Measurements from ENCODE around the gene CPNE7. TPM values are rescaled to one million over a fixed set of nuclear protein-coding genes. Genes with fewer than 3 reads are reported as not detected.

CPNE7 gene
- total and polyA plus RNA-seq, 2 donors (not counting 1 experiment from before 2014, with no cell fraction given) = 0.51 to 0.76 TPM

DNA sequence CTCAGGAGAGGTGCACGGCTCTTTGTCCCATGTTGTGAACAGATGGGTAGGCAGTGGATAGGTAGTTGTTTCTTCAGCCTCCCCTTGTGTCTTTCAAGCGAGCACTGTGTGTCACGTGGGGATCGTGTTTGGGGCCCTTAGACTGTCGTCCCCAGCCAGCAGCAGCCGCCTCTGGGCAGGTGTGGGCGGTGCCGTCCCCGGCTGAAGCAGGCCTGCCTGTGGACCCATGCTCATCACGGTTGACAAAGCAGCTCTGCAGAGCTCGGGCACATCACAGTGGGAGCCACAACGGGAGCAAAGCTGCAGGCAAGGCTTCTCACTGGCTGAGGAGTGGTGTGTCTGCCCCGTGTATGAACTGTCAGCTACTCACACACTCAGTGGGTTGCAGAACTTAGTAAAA, 19.8 kb upstream of the CPNE7 start:
- H3K36me3 ChIP-seq (replicated peaks in 1 of 2; ENCODE audit: control extremely low read depth in 1 of 2, control insufficient read depth in 1 of 2, extremely low read depth in 1 of 2, insufficient read depth in 2 of 2, low read length in 1 of 2) = peaks cover 0 to 22% of the 10 kb centered on the region in 2 experiments
- no peak overlapping the region for H3K4me2 ChIP-seq (replicated peaks; ENCODE audit: low read depth, low read length, poor library complexity, severe bottlenecking)
- Mint-ChIP-seq H3K27me3 (no peaks in the 10 kb centered on the region), H3K27ac (no peak overlapping the region), H3K4me1 (peaks cover 6% of the 10 kb centered on the region), H3K9me3 (ENCODE audit: insufficient read depth) (no peaks in the 10 kb centered on the region), H3K4me3 (no peak overlapping the region)
- H3K4me3 ChIP-seq (ENCODE audit: control extremely low read depth in 1 of 5, extremely low read depth in 1 of 5, insufficient read depth in 1 of 5, low read depth in 2 of 5, low read length in 4 of 5) = no peak overlapping the region
- H3K79me2 ChIP-seq (ENCODE audit: control insufficient read depth, insufficient read depth, low read length) = peaks cover 16% of the 10 kb centered on the region
- H3K9ac ChIP-seq (ENCODE audit: low read length) = no peak overlapping the region
- no peaks in the 10 kb centered on the region for H3K9me3 ChIP-seq (ENCODE audit: control extremely low read depth in 1 of 3, control insufficient read depth in 2 of 3, insufficient read depth in 1 of 3, low read length in 2 of 3)
- no peak for ATAC-seq (ENCODE audit: low read depth)
- H2AFZ ChIP-seq (ENCODE audit: insufficient read depth, low read depth, low read length, poor library complexity, severe bottlenecking) = no peak overlapping the region
- WGBS (ENCODE audit: insufficient coverage) = 94% methylated on average over 11 of the region's 13 CpGs
- TF ChIP-seq EZH2 (IDR thresholded peaks at IDR 0.05; ENCODE audit: borderline replicate concordance, insufficient read depth, low read depth, low read length, poor library complexity, severe bottlenecking) = no peak
- TF ChIP-seq, protein P1, sequence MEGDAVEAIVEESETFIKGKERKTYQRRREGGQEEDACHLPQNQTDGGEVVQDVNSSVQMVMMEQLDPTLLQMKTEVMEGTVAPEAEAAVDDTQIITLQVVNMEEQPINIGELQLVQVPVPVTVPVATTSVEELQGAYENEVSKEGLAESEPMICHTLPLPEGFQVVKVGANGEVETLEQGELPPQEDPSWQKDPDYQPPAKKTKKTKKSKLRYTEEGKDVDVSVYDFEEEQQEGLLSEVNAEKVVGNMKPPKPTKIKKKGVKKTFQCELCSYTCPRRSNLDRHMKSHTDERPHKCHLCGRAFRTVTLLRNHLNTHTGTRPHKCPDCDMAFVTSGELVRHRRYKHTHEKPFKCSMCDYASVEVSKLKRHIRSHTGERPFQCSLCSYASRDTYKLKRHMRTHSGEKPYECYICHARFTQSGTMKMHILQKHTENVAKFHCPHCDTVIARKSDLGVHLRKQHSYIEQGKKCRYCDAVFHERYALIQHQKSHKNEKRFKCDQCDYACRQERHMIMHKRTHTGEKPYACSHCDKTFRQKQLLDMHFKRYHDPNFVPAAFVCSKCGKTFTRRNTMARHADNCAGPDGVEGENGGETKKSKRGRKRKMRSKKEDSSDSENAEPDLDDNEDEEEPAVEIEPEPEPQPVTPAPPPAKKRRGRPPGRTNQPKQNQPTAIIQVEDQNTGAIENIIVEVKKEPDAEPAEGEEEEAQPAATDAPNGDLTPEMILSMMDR (IDR thresholded peaks at IDR 0.05) = no peak
- ChIA-PET CTCF (interaction anchor here (2.2 to 2.7 kb wide), 3 partner anchors 16 to 223 kb away, joined by 6 to 15 read pairs (median 9); no protein-coding TSS in a partner anchor), POLR2A (no interaction called here)
- no peak for DNase-seq
- no peaks in the 10 kb centered on the region for H3K27me3 ChIP-seq (replicated peaks in 1 of 4; ENCODE audit: control extremely low read depth in 1 of 4, control insufficient read depth in 3 of 4, insufficient read depth in 4 of 4, low read length in 3 of 4)
- H3K27ac ChIP-seq (ENCODE audit: low read length in 2 of 2) = no peak overlapping the region
- H3K4me1 ChIP-seq (ENCODE audit: control insufficient read depth in 2 of 2, insufficient read depth in 2 of 2, low read length in 2 of 2) = peaks cover 4 to 7% of the 10 kb centered on the region in 2 donors
- peaks cover 3% of the 10 kb centered on the region for H4K20me1 ChIP-seq (ENCODE audit: control insufficient read depth, insufficient read depth, low read length, poor library complexity, severe bottlenecking)
- intact Hi-C loops (cut with micrococcal nuclease) = no loop called here

DNA sequence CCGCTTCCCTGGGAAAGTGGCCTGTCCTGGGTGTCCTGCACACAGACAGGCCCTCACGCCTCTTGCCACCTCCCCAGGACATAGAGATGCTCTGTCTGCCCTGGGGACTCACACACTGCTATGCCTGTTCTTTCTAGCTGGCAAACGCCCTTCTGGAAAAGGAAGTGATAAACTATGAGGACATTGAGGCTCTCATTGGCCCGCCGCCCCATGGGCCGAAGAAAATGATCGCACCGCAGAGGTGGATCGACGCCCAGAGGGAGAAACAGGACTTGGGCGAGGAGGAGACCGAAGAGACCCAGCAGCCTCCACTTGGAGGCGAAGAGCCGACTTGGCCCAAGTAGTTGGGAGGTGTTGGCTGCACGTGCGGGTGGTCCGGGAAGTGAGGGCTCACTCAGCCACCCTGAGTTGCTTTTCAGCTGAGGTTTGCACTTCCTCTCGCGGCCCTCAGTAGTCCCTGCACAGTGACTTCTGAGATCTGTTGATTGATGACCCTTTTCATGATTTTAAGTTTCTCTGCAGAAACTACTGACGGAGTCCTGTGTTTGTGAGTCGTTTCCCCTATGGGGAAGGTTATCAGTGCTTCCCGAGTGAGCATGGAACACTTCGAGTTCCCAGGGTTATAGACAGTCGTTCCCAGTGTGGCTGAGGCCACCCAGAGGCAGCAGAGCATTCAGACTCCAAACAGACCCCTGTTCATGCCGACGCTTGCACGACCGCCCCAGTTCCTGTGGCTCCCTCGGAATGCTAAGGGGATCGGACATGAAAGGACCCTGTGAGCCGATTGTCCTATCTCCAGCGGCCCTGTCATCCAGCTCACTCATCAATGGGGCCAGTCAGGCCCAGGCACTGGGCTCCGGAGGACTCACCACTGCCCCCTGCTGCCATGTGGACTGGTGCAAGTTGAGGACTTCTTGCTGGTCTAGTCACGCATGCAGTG, 18.5 kb upstream of the CPNE7 start:
- WGBS (ENCODE audit: insufficient coverage) = 66% methylated on average over 34 of the region's 34 CpGs
- intact Hi-C loops (cut with micrococcal nuclease) = no loop called here
- Histone ChIP-seq H3K9ac (ENCODE audit: low read length) (no peak overlapping the region), H3K27ac (ENCODE audit: low read length in 2 of 2) (no peak overlapping the region), H3K4me3 (ENCODE audit: control extremely low read depth in 1 of 5, extremely low read depth in 1 of 5, insufficient read depth in 1 of 5, low read depth in 2 of 5, low read length in 4 of 5) (no peak overlapping the region), H3K27me3 (replicated peaks in 1 of 4; ENCODE audit: control extremely low read depth in 1 of 4, control insufficient read depth in 3 of 4, insufficient read depth in 4 of 4, low read length in 3 of 4) (no peaks in the 10 kb centered on the region), H3K9me3 (ENCODE audit: control extremely low read depth in 1 of 3, control insufficient read depth in 2 of 3, insufficient read depth in 1 of 3, low read length in 2 of 3) (no peaks in the 10 kb centered on the region), H3K36me3 (replicated peaks in 1 of 2; ENCODE audit: control extremely low read depth in 1 of 2, control insufficient read depth in 1 of 2, extremely low read depth in 1 of 2, insufficient read depth in 2 of 2, low read length in 1 of 2) (peaks cover under 1 to 25% of the 10 kb centered on the region in 2 experiments), H2AFZ (ENCODE audit: insufficient read depth, low read depth, low read length, poor library complexity, severe bottlenecking) (no peak overlapping the region), H4K20me1 (ENCODE audit: control insufficient read depth, insufficient read depth, low read length, poor library complexity, severe bottlenecking) (peaks cover 16% of the 10 kb centered on the region), H3K4me2 (replicated peaks; ENCODE audit: low read depth, low read length, poor library complexity, severe bottlenecking) (no peak overlapping the region), H3K4me1 (ENCODE audit: control insufficient read depth in 2 of 2, insufficient read depth in 2 of 2, low read length in 2 of 2) (peaks cover 14 to 16% of the 10 kb centered on the region in 2 donors), H3K79me2 (ENCODE audit: control insufficient read depth, insufficient read depth, low read length) (peaks cover 28% of the 10 kb centered on the region)
- ChIA-PET CTCF (interaction anchor here (0.8 to 2.7 kb wide), 16 partner anchors 8 to 814 kb away, joined by 3 to 15 read pairs (median 4); partner anchors contain the start of genes SPG7 and ZNF778), POLR2A (no interaction called here)
- Mint-ChIP-seq H3K27ac (peak overlapping the region; percentile 69), H3K27me3 (no peaks in the 10 kb centered on the region), H3K4me1 (peaks cover 14% of the 10 kb centered on the region), H3K9me3 (ENCODE audit: insufficient read depth) (no peaks in the 10 kb centered on the region), H3K4me3 (peak overlapping the region; percentile 73)
- DNase-seq = peak; percentile 79
- TF ChIP-seq, protein P1 (IDR thresholded peaks at IDR 0.05) = peak; percentile 79
- no peak for TF ChIP-seq EZH2 (IDR thresholded peaks at IDR 0.05; ENCODE audit: borderline replicate concordance, insufficient read depth, low read depth, low read length, poor library complexity, severe bottlenecking)
- ATAC-seq (ENCODE audit: low read depth) = peak; percentile 34

Data from B cell (primary cell).